ENCODE data around the gene TNIK.

TNIK gene

GRCh38 chr3:171057072-171057471, 403.1 kb downstream of the TNIK start:
- DNase-seq, result no peak

- no peak for DNase-seq
These were observed 403.7 kb downstream of the TNIK start for GRCh38 chr3:171056528-171056927.

GRCh38 chr3:171055336-171056178, 404.6 kb downstream of the TNIK start:
- no peak for DNase-seq

GRCh38 chr3:171054921-171055320, 405.3 kb downstream of the TNIK start:
- no peak for DNase-seq

- no peak for DNase-seq
These were observed 406.0 kb downstream of the TNIK start for GRCh38 chr3:171054231-171054630.

GRCh38 chr3:171049861-171050444, 410.3 kb downstream of the TNIK start:
- DNase-seq, result no peak

GRCh38 chr3:171046760-171047159, 413.4 kb downstream of the TNIK start:
- no peak for DNase-seq

- DNase-seq, result no peak
These were observed 415.1 kb downstream of the TNIK start for GRCh38 chr3:171044835-171045793.

GRCh38 chr3:171044384-171044783, 415.8 kb downstream of the TNIK start:
- DNase-seq, result no peak

- no peak for DNase-seq
These were observed 420.5 kb downstream of the TNIK start for GRCh38 chr3:171039674-171040073.

GRCh38 chr3:171038342-171038741, 421.9 kb downstream of the TNIK start:
- DNase-seq, result no peak

- DNase-seq, result no peak
These were observed 431.4 kb downstream of the TNIK start for GRCh38 chr3:171028779-171029232.

- DNase-seq, result no peak
These were observed 432.0 kb downstream of the TNIK start for GRCh38 chr3:171028025-171028778.

GRCh38 chr3:171026597-171027293, 433.5 kb downstream of the TNIK start, which contains the start of gene SLC2A2:
SLC2A2 (minus strand) TSS chr3:171026720; CDS start chr3:171026670, 50 bp downstream.
- DNase-seq, result no peak

- DNase-seq, result no peak
These were observed 436.6 kb downstream of the TNIK start for GRCh38 chr3:171023566-171023965.

- no peak for DNase-seq
These were observed 438.8 kb downstream of the TNIK start for GRCh38 chr3:171021377-171021776.

GRCh38 chr3:171018156-171018935, 441.9 kb downstream of the TNIK start:
- DNase-seq, result no peak

GRCh38 chr3:171013822-171014748, 446.1 kb downstream of the TNIK start:
- DNase-seq, result no peak

GRCh38 chr3:171011873-171012336, 448.3 kb downstream of the TNIK start:
- DNase-seq, result no peak

Data from cerebellar nuclear complex (tissue), 1 donor.